ENCODE results near the gene ANGPTL4. TPM values are rescaled to one million over a fixed set of nuclear protein-coding genes. Genes with fewer than 3 reads are reported as not detected.
"Not testable (repeated sequence)": the region's sequence is repeated elsewhere in the genome, so short reads cannot be mapped to it uniquely, and the experiment has no call there.

The ANGPTL4 gene
- total RNA-seq, result 100 to 1,000 TPM in 2 of 3 donors, 10 to 100 TPM in 1; 90.9 to 186 (median 118) TPM

DNA sequence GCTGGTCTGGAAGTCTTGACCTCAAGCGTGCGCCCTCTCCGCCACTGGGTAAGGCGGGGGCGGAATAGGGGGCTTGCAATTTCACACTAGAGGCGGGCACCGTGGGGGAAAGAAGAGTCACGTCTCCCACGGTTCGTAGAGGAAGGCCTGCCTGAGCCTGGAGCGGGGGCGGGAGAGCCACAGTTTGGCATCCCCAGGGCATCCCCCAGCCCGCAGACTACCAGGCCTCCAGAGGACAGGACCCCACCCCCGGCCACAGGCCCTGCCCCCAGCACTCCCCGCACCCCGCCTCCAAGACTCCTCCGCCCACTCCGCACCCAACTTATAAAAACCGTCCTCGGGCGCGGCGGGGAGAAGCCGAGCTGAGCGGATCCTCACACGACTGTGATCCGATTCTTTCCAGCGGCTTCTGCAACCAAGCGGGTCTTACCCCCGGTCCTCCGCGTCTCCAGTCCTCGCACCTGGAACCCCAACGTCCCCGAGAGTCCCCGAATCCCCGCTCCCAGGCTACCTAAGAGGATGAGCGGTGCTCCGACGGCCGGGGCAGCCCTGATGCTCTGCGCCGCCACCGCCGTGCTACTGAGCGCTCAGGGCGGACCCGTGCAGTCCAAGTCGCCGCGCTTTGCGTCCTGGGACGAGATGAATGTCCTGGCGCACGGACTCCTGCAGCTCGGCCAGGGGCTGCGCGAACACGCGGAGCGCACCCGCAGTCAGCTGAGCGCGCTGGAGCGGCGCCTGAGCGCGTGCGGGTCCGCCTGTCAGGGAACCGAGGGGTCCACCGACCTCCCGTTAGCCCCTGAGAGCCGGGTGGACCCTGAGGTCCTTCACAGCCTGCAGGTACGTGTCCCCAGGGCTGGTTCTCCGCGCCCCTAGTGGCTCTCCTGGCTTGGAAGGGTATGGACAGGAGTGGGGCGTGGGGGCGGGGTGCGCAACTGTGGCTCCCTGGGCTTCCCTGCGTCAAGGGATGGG lies at the start of gene ANGPTL4:
ANGPTL4 (plus strand) TSS at position 353 of the 969 bp plus-strand sequence; CDS start at position 520, 167 bp downstream.
- Histone ChIP-seq H3K27ac (peak within 1 kb of the TSS; percentile 88 to 94), H3K4me1 (peaks cover 11 to 35% of the 10 kb centered on the region in 2 donors), H3K27me3 (no peaks in the 10 kb centered on the region), H3K9me3 (no peaks in the 10 kb centered on the region), H3K4me3 (peak within 1 kb of the TSS; percentile 65 to 99 (median 73)), H3K36me3 (no peaks in the 10 kb centered on the region)
- peak; percentile 58 to 74 for DNase-seq (ENCODE audit: low spot score in 2 of 2)
- TF ChIP-seq POLR2AphosphoS5 (IDR thresholded peaks at IDR 0.05), result peak in 2 of 3 donors; percentile 55 to 82
- TF ChIP-seq POLR2A (IDR thresholded peaks at IDR 0.05), result peak; percentile 78
- TF ChIP-seq, protein P1, sequence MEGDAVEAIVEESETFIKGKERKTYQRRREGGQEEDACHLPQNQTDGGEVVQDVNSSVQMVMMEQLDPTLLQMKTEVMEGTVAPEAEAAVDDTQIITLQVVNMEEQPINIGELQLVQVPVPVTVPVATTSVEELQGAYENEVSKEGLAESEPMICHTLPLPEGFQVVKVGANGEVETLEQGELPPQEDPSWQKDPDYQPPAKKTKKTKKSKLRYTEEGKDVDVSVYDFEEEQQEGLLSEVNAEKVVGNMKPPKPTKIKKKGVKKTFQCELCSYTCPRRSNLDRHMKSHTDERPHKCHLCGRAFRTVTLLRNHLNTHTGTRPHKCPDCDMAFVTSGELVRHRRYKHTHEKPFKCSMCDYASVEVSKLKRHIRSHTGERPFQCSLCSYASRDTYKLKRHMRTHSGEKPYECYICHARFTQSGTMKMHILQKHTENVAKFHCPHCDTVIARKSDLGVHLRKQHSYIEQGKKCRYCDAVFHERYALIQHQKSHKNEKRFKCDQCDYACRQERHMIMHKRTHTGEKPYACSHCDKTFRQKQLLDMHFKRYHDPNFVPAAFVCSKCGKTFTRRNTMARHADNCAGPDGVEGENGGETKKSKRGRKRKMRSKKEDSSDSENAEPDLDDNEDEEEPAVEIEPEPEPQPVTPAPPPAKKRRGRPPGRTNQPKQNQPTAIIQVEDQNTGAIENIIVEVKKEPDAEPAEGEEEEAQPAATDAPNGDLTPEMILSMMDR (IDR thresholded peaks at IDR 0.05), result peak in 2 of 3 donors; percentile 8 to 18
- intact Hi-C loops (cut with DNase I; ENCODE audit: low total_unique reads), result no loop called here

- H3K36me3 ChIP-seq; H3K27me3 ChIP-seq; H3K27ac ChIP-seq; H3K4me3 ChIP-seq; intact Hi-C loops (cut with DNase I; ENCODE audit: low total_unique reads); DNase-seq (ENCODE audit: low spot score in 2 of 2); H3K4me1 ChIP-seq; H3K9me3 ChIP-seq: not testable (repeated sequence)
Measured at GRCh38 chr19:8314981-8315640, 48.8 kb upstream of the ANGPTL4 start.

GRCh38 chr19:8316351-8317125 lies 47.4 kb upstream of the ANGPTL4 start:
- Histone ChIP-seq H3K4me1 (peaks cover 0 to 6% of the 10 kb centered on the region in 2 donors), H3K9me3 (no peaks in the 10 kb centered on the region), H3K27me3 (no peaks in the 10 kb centered on the region), H3K36me3 (no peaks in the 10 kb centered on the region), H3K27ac (no peak overlapping the region), H3K4me3 (no peak overlapping the region)
- DNase-seq (ENCODE audit: low spot score in 2 of 2), result no peak
- TF ChIP-seq POLR2AphosphoS5 (IDR thresholded peaks at IDR 0.05) (no peak), POLR2A (IDR thresholded peaks at IDR 0.05) (no peak)
- TF ChIP-seq, protein P1 (IDR thresholded peaks at IDR 0.05), result no peak
- intact Hi-C loops (cut with DNase I; ENCODE audit: low total_unique reads), result no loop called here

DNA sequence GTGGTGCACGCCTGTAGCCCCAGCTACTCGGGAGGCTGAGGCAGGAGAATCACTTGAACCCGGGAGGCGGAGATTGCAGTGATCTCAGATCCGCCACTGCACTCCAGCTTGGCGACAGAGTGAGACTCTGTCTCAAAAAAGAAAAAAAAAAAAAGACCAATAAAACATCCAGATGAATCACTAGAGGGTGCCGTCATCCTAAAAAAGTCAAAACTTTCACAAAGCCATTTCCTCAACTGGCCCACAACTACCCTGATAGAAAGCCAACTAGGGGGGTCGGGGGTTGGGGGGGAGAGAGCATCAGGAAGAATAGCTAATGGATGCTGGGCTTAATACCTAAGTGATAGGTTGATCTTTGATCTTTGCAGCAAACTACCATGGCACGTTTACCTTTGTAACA lies 45.1 kb upstream of the ANGPTL4 start:
- peaks cover 0 to 14% of the 10 kb centered on the region in 2 donors for H3K4me1 ChIP-seq
- intact Hi-C loops (cut with DNase I; ENCODE audit: low total_unique reads); H3K27me3 ChIP-seq; H3K36me3 ChIP-seq; H3K27ac ChIP-seq; H3K4me3 ChIP-seq; DNase-seq (ENCODE audit: low spot score in 2 of 2); H3K9me3 ChIP-seq: not testable (repeated sequence)

DNA sequence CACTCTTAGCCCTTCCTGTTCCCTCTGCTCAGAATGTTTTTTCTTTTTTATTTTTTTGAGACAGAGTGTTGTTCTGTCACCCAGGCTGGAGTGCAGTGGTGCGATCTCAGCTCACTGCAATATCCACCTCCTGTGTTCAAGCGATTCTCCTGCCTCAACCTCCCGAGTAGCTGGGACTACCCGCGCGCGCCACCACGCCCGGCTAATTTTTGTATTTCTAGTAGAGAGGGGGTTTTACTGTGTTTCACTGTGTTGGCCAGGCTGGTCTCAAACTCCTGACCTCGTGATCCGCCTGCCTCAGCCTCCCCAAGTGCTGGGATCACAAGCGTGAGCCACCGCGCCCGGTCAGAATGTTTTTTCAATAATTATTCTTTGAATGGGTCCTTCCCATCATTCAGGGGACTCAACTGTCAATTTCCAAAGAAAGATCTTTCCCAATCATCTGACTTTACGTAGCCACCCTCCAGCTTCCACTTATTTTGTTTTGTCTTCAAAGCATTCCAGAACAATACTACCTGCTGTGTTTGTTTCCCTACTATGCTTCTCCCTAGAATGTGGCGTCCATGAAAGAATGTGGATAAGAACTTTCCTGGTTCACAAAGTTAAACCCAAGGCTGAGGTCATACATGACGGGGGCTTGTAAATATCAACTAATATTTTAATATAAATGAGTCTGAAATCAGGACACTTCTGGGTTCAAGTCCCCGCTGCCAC lies 44.0 kb upstream of the ANGPTL4 start:
- H3K4me3 ChIP-seq, result peak overlapping the region; percentile 66 to 96 (median 88)
- H3K36me3 ChIP-seq, result no peaks in the 10 kb centered on the region
- peaks cover 0 to 14% of the 10 kb centered on the region in 2 donors for H3K4me1 ChIP-seq
- no peak for DNase-seq (ENCODE audit: low spot score in 2 of 2)
- intact Hi-C loops (cut with DNase I; ENCODE audit: low total_unique reads), result no loop called here
- H3K27ac ChIP-seq, result peak overlapping the region; percentile 92 to 95
- no peaks in the 10 kb centered on the region for H3K9me3 ChIP-seq
- TF ChIP-seq, protein P1 (IDR thresholded peaks at IDR 0.05), result no peak
- TF ChIP-seq POLR2AphosphoS5 (IDR thresholded peaks at IDR 0.05) (no peak), POLR2A (IDR thresholded peaks at IDR 0.05) (no peak)
- no peaks in the 10 kb centered on the region for H3K27me3 ChIP-seq

All from breast epithelium (tissue), 4 donors.